Right lobe of liver (tissue), 4 donors: ENCODE measurements around the gene MCHR1.

Experiments
- POLR2A ChIP-seq: fragments of 450-650 bp; IDR thresholded peaks from one replicate; pipeline ENCODE4 v1.6.1; 2017; ENCODE audit warnings: antibody characterized with exemption, mild to moderate bottlenecking
- TF ChIP-seq, protein P1 (sequence below), 4 donors: fragments of 200-600 bp in 3 of 4; fragments of 450-650 bp in 1 of 4; IDR thresholded peaks; one replicate each; pipeline versions ENCODE4 v1.5.1 to v1.8.0; 2016 to 2022; ENCODE audit warnings: antibody characterized with exemption in 4 of 4, mild to moderate bottlenecking in 2 of 4
- donor health status: DM: no; HTN: no; CAD: no.
- donor health status: DM: no; HTN: no; CAD: no.
- donor health status: DM: no; HTN: yes; CAD: no.

DNA sequence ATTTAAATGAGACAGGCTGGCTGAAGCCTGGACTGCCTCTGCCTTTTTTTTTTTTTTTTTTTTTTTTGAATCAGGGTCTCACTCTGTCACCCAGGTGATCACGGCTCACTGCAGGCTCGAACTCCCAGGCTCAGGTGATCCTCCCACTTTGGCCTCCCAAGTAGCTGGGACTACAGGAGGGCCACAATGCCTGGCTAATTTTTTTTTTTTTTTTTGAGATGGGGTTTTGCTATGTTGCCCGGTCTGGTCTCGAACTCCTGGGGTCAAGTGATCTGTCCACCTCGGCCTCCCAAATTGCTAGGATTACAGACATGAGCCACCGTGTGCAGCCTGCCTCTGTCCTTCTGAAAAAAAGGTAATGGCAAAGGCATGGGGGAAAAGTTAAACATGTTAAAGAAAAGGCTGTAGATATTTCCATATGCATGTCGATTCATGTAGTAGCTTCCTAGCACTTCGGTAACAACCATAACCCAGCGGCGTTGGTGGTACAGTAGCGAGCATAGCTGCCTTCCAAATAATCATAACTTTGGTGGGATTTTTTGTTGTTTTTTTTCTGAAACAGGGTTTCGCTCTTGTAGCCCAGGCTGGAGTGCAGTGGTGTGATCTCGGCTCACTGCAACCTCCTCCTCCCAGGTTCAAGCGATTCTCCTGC, 48.8 kb downstream of the MCHR1 start:
- no peak for TF ChIP-seq POLR2A
- TF ChIP-seq, protein P1, sequence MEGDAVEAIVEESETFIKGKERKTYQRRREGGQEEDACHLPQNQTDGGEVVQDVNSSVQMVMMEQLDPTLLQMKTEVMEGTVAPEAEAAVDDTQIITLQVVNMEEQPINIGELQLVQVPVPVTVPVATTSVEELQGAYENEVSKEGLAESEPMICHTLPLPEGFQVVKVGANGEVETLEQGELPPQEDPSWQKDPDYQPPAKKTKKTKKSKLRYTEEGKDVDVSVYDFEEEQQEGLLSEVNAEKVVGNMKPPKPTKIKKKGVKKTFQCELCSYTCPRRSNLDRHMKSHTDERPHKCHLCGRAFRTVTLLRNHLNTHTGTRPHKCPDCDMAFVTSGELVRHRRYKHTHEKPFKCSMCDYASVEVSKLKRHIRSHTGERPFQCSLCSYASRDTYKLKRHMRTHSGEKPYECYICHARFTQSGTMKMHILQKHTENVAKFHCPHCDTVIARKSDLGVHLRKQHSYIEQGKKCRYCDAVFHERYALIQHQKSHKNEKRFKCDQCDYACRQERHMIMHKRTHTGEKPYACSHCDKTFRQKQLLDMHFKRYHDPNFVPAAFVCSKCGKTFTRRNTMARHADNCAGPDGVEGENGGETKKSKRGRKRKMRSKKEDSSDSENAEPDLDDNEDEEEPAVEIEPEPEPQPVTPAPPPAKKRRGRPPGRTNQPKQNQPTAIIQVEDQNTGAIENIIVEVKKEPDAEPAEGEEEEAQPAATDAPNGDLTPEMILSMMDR (IDR thresholded peaks at IDR 0.05): no peak
